Thyroid gland (tissue), 4 donors: ENCODE data around the gene EXOSC2. TPM values are rescaled to one million over a fixed set of nuclear protein-coding genes. Genes with fewer than 3 reads are reported as not detected.

Experiments
- DNase-seq, 2 donors: peaks; one replicate each; pipeline ENCODE4 v3.0.0-alpha.2; 2019
- H3K27ac ChIP-seq, 3 donors: fragments of 200-600 bp; sonication (generic); 1 replicate in 2 of 3; 2 replicates in 1 of 3; pipeline ENCODE4 v1.5.1; 2016 to 2019; ENCODE audit warnings: mild to moderate bottlenecking in 1 of 3, moderate library complexity in 1 of 3
- H3K27me3 ChIP-seq: fragments of 200-600 bp; sonication (generic); one replicate; pipeline ENCODE4 v1.5.1; 2019
- H3K36me3 ChIP-seq, 2 donors: fragments of 200-600 bp; sonication (generic); one replicate each; pipeline ENCODE4 v1.5.1; 2016 to 2019
- H3K4me1 ChIP-seq, 2 donors: fragments of 200-600 bp; sonication (generic); one replicate each; pipeline ENCODE4 v1.5.1; 2017 to 2019
- H3K4me3 ChIP-seq, 3 donors: fragments of 200-600 bp; sonication (generic); replicated peaks in 1 of 3; 1 replicate in 2 of 3; 2 replicates in 1 of 3; pipeline ENCODE4 v1.5.1; 2016; ENCODE audit warnings: mild to moderate bottlenecking in 1 of 3
- H3K9me3 ChIP-seq: fragments of 200-600 bp; sonication (generic); one replicate; pipeline ENCODE4 v1.5.1; 2017
- CTCF ChIP-seq, 6 experiments: fragments of 200-600 bp in 3 of 6; fragments of 450-650 bp in 3 of 6; sonication (generic) in 3 of 6; IDR thresholded peaks; one replicate each; pipeline ENCODE4 v1.5.1; 2016 to 2019; ENCODE audit warnings: antibody characterized with exemption in 6 of 6, mild to moderate bottlenecking in 2 of 6, inconsistent platforms in 1 of 6, moderate library complexity in 1 of 6
- POLR2A ChIP-seq, 2 donors: fragments of 450-650 bp; IDR thresholded peaks; one replicate each; pipeline ENCODE4 v1.6.1; 2017; ENCODE audit warnings: antibody characterized with exemption in 2 of 2, mild to moderate bottlenecking in 2 of 2, moderate library complexity in 1 of 2
- WGBS, 2 donors: methylation state at CpG; one replicate each; pipeline ENCODE4 v1.1.5; 2017; 5-methylcytosine and 5-hydroxymethylcytosine counted together
- intact Hi-C: fragments of 100-400 bp; cut with DNase I; formaldehyde crosslinking; loops from one replicate; pipeline ENCODE4 v1.15.1; 2023
- total RNA-seq, 4 donors: library from RNA; depleted of rRNA; stranded (reverse); fragments of >200 nt; gene quantifications; one replicate each; pipeline ENCODE4 v1.2.3, GENCODE V29; 2016

EXOSC2 gene
- total RNA-seq, 4 donors from 2014 or later: 19.2 to 21.6 (median 20.3) TPM

- Histone ChIP-seq H3K4me1 (peaks cover 22 to 30% of the 10 kb centered on the region in 2 donors), H3K9me3 (no peaks in the 10 kb centered on the region), H3K36me3 (no peaks in the 10 kb centered on the region), H3K27ac (no peak overlapping the region), H3K27me3 (peaks cover 28% of the 10 kb centered on the region), H3K4me3 (no peak overlapping the region)
- intact Hi-C loops: no loop called here
- no peak for DNase-seq
- TF ChIP-seq POLR2A (IDR thresholded peaks at IDR 0.05) (no peak), CTCF (IDR thresholded peaks at IDR 0.05) (no peak)
- WGBS, 2 donors: 66 to 75% methylated on average over 10 of the region's 12 CpGs
These were observed 24.9 kb upstream of the EXOSC2 start for GRCh38 chr9:130668659-130669058.

- Histone ChIP-seq H3K27me3 (peaks cover 17% of the 10 kb centered on the region), H3K9me3 (no peaks in the 10 kb centered on the region), H3K36me3 (no peaks in the 10 kb centered on the region), H3K4me3 (no peak overlapping the region), H3K27ac (no peak overlapping the region), H3K4me1 (peaks cover 11 to 17% of the 10 kb centered on the region in 2 donors)
- DNase-seq: no peak
- 85 to 92% methylated on average over 4 of the region's 4 CpGs for WGBS, 2 donors
- TF ChIP-seq CTCF (IDR thresholded peaks at IDR 0.05) (no peak), POLR2A (IDR thresholded peaks at IDR 0.05) (no peak)
- intact Hi-C loops: no loop called here
These were observed 23.6 kb upstream of the EXOSC2 start for GRCh38 chr9:130669965-130670364.

GRCh38 chr9:130670644-130671043 is 22.9 kb upstream of the EXOSC2 start:
- no peak overlapping the region for H3K4me3 ChIP-seq
- 86 to 87% methylated on average over 6 of the region's 6 CpGs for WGBS, 2 donors
- DNase-seq: no peak

GRCh38 chr9:130672466-130672865 is 21.1 kb upstream of the EXOSC2 start:
- Histone ChIP-seq H3K27ac (no peak overlapping the region), H3K9me3 (no peaks in the 10 kb centered on the region), H3K4me1 (peaks cover 0 to 9% of the 10 kb centered on the region in 2 donors), H3K4me3 (no peak overlapping the region), H3K27me3 (no peaks in the 10 kb centered on the region), H3K36me3 (no peaks in the 10 kb centered on the region)
- DNase-seq: no peak
- TF ChIP-seq CTCF (IDR thresholded peaks at IDR 0.05) (no peak), POLR2A (IDR thresholded peaks at IDR 0.05) (no peak)
- WGBS, 2 donors: 94 to 95% methylated on average over 8 of the region's 8 CpGs
- intact Hi-C loops: no loop called here

More at GRCh38 chr9:130670644-130671043, 22.9 kb upstream of the EXOSC2 start:
- peaks cover 11% of the 10 kb centered on the region for H3K27me3 ChIP-seq
- peaks cover 4 to 16% of the 10 kb centered on the region in 2 donors for H3K4me1 ChIP-seq
- intact Hi-C loops: no loop called here
- no peaks in the 10 kb centered on the region for H3K36me3 ChIP-seq
- H3K9me3 ChIP-seq: no peaks in the 10 kb centered on the region
- no peak overlapping the region for H3K27ac ChIP-seq
- TF ChIP-seq CTCF (IDR thresholded peaks at IDR 0.05) (no peak), POLR2A (IDR thresholded peaks at IDR 0.05) (no peak)

GRCh38 chr9:130672933-130673615 is 20.5 kb upstream of the EXOSC2 start:
- Histone ChIP-seq H3K4me1 (peaks cover 0 to 9% of the 10 kb centered on the region in 2 donors), H3K27me3 (no peaks in the 10 kb centered on the region), H3K4me3 (no peak overlapping the region), H3K9me3 (no peaks in the 10 kb centered on the region), H3K36me3 (no peaks in the 10 kb centered on the region), H3K27ac (no peak overlapping the region)
- WGBS, 2 donors: 89 to 91% methylated on average over 7 to 12 of the region's 12 CpGs
- intact Hi-C loops: no loop called here
- TF ChIP-seq CTCF (IDR thresholded peaks at IDR 0.05) (no peak), POLR2A (IDR thresholded peaks at IDR 0.05) (no peak)
- no peak for DNase-seq
